Measurements from ENCODE around the gene STX1B.

GRCh38 chr16:30957456-30958174 lies 52.8 kb downstream of the STX1B start, which contains the start of gene SETD1A:
- TF ChIP-seq CTCF (IDR thresholded peaks at IDR 0.05) (peak in 2 of 5 experiments; percentile 11 to 54), POLR2A (IDR thresholded peaks at IDR 0.05) (peak; percentile 60), POLR2AphosphoS5 (IDR thresholded peaks at IDR 0.05) (peak; percentile 34 to 78 (median 63)), EP300 (IDR thresholded peaks at IDR 0.05; ENCODE audit: low read depth) (no peak)
